ENCODE results near the gene MYOD1.

DNA sequence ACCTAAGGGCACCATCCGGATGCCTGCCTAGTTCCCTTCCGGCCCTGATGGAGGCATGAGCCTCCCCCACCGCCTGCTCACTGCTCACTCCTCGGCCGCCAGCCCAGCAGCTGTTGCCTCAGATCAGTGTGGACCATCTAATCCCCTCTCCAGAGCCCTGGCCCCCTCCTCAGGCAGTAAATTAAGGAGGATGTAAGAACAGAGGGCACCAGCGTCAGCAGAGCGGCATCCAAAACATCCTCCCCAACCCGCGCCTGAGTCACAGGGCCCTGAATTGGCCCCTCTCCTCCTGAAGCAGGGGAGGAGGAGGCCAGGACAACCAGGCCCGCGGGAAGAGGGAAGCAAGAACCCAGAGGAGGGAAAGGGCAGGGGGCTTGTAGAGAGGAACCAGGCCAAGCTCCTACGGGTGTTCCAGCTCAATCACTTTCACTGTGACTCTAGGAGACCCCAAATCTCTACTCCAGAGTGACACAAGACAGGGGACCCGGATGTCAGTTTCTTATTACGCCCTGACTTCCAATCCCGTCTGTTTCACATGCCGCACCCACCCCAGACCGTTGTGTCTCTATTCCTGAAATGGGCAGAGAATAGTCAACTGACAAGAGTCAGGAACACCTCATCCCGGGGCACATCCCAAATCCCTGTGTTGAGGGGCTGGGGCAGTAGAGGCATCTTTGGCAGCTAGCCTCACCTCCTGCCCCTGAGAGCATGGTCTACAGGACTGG, 31.3 kb upstream of the MYOD1 start:
- TF ChIP-seq RFX7 (CRISPR knock-in tag; IDR thresholded peaks at IDR 0.05) = no peak
- TF ChIP-seq, protein P1, sequence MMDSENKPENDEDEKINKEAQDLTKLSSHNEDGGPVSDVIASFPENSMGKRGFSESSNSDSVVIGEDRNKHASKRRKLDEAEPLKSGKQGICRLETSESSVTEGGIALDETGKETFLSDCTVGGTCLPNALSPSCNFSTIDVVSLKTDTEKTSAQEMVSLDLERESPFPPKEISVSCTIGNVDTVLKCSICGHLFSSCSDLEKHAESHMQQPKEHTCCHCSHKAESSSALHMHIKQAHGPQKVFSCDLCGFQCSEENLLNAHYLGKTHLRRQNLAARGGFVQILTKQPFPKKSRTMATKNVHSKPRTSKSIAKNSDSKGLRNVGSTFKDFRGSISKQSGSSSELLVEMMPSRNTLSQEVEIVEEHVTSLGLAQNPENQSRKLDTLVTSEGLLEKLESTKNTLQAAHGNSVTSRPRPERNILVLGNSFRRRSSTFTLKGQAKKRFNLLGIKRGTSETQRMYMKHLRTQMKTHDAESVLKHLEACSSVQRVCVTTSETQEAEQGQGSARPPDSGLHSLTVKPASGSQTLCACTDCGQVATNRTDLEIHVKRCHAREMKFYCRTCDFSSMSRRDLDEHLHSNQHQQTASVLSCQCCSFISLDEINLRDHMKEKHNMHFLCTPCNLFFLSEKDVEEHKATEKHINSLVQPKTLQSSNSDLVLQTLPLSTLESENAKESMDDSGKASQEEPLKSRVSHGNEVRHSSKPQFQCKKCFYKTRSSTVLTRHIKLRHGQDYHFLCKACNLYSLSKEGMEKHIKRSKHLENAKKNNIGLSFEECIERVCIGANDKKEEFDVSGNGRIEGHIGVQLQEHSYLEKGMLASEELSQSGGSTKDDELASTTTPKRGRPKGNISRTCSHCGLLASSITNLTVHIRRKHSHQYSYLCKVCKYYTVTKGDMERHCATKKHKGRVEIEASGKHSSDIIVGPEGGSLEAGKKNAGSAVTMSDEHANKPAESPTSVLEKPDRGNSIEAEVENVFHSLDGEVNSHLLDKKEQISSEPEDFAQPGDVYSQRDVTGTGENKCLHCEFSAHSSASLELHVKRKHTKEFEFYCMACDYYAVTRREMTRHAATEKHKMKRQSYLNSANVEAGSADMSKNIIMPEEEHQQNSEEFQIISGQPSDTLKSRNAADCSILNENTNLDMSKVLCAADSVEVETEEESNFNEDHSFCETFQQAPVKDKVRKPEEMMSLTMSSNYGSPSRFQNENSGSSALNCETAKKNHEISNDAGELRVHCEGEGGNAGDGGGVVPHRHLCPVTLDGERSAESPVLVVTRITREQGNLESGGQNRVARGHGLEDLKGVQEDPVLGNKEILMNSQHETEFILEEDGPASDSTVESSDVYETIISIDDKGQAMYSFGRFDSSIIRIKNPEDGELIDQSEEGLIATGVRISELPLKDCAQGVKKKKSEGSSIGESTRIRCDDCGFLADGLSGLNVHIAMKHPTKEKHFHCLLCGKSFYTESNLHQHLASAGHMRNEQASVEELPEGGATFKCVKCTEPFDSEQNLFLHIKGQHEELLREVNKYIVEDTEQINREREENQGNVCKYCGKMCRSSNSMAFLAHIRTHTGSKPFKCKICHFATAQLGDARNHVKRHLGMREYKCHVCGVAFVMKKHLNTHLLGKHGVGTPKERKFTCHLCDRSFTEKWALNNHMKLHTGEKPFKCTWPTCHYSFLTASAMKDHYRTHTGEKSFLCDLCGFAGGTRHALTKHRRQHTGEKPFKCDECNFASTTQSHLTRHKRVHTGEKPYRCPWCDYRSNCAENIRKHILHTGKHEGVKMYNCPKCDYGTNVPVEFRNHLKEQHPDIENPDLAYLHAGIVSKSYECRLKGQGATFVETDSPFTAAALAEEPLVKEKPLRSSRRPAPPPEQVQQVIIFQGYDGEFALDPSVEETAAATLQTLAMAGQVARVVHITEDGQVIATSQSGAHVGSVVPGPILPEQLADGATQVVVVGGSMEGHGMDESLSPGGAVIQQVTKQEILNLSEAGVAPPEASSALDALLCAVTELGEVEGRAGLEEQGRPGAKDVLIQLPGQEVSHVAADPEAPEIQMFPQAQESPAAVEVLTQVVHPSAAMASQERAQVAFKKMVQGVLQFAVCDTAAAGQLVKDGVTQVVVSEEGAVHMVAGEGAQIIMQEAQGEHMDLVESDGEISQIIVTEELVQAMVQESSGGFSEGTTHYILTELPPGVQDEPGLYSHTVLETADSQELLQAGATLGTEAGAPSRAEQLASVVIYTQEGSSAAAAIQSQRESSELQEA (IDR thresholded peaks at IDR 0.05; ENCODE audit: low read depth) = no peak
- TF ChIP-seq, protein P2, sequence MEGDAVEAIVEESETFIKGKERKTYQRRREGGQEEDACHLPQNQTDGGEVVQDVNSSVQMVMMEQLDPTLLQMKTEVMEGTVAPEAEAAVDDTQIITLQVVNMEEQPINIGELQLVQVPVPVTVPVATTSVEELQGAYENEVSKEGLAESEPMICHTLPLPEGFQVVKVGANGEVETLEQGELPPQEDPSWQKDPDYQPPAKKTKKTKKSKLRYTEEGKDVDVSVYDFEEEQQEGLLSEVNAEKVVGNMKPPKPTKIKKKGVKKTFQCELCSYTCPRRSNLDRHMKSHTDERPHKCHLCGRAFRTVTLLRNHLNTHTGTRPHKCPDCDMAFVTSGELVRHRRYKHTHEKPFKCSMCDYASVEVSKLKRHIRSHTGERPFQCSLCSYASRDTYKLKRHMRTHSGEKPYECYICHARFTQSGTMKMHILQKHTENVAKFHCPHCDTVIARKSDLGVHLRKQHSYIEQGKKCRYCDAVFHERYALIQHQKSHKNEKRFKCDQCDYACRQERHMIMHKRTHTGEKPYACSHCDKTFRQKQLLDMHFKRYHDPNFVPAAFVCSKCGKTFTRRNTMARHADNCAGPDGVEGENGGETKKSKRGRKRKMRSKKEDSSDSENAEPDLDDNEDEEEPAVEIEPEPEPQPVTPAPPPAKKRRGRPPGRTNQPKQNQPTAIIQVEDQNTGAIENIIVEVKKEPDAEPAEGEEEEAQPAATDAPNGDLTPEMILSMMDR (IDR thresholded peaks at IDR 0.05 in 2 of 3, conservative IDR thresholded peaks at IDR 0.05 in 1 of 3; ENCODE audit: insufficient read depth in 2 of 3, low read depth in 1 of 3, low read length in 3 of 3) = no peak
- TF ChIP-seq PHF21A (IDR thresholded peaks at IDR 0.05; ENCODE audit: borderline replicate concordance, low read depth) = no peak
- TF ChIP-seq, protein P3, sequence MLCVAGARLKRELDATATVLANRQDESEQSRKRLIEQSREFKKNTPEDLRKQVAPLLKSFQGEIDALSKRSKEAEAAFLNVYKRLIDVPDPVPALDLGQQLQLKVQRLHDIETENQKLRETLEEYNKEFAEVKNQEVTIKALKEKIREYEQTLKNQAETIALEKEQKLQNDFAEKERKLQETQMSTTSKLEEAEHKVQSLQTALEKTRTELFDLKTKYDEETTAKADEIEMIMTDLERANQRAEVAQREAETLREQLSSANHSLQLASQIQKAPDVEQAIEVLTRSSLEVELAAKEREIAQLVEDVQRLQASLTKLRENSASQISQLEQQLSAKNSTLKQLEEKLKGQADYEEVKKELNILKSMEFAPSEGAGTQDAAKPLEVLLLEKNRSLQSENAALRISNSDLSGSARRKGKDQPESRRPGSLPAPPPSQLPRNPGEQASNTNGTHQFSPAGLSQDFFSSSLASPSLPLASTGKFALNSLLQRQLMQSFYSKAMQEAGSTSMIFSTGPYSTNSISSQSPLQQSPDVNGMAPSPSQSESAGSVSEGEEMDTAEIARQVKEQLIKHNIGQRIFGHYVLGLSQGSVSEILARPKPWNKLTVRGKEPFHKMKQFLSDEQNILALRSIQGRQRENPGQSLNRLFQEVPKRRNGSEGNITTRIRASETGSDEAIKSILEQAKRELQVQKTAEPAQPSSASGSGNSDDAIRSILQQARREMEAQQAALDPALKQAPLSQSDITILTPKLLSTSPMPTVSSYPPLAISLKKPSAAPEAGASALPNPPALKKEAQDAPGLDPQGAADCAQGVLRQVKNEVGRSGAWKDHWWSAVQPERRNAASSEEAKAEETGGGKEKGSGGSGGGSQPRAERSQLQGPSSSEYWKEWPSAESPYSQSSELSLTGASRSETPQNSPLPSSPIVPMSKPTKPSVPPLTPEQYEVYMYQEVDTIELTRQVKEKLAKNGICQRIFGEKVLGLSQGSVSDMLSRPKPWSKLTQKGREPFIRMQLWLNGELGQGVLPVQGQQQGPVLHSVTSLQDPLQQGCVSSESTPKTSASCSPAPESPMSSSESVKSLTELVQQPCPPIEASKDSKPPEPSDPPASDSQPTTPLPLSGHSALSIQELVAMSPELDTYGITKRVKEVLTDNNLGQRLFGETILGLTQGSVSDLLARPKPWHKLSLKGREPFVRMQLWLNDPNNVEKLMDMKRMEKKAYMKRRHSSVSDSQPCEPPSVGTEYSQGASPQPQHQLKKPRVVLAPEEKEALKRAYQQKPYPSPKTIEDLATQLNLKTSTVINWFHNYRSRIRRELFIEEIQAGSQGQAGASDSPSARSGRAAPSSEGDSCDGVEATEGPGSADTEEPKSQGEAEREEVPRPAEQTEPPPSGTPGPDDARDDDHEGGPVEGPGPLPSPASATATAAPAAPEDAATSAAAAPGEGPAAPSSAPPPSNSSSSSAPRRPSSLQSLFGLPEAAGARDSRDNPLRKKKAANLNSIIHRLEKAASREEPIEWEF (CRISPR knock-in tag; IDR thresholded peaks at IDR 0.05) = no peak
- no peak for TF ChIP-seq CHD2 (IDR thresholded peaks at IDR 0.05; ENCODE audit: low read depth, low read length)
- no peak for TF ChIP-seq BRD9 (IDR thresholded peaks at IDR 0.05; ENCODE audit: low read depth, partially characterized antibody)
